BLaER1 treated with 17β-estradiol and CSF1 and Interleukin-3, amounts not matched to agents 10 nM and 100 nM (cell line): ENCODE data around the gene CAMK2A.

Experiments used
- H3K27ac ChIP-seq, 11 experiments: shearing (Covaris generic); formaldehyde crosslinking; 2 replicates each; pipeline ENCODE4 v1.8.1; 2022
- H3K27me3 ChIP-seq, 11 experiments: shearing (Covaris generic); formaldehyde crosslinking; 2 replicates each; pipeline ENCODE4 v1.8.1; 2022
- H3K36me3 ChIP-seq, 11 experiments: shearing (Covaris generic); formaldehyde crosslinking; 2 replicates each; pipeline ENCODE4 v1.8.1; 2022
- H3K4me1 ChIP-seq, 10 experiments: shearing (Covaris generic); formaldehyde crosslinking; 2 replicates each; pipeline ENCODE4 v1.8.1; 2022
- H3K4me2 ChIP-seq, 11 experiments: shearing (Covaris generic); formaldehyde crosslinking; 2 replicates each; pipeline ENCODE4 v1.8.1; 2022
- H3K4me3 ChIP-seq, 10 experiments: shearing (Covaris generic); formaldehyde crosslinking; 2 replicates each; pipeline ENCODE4 v1.8.1; 2022
- H3K9ac ChIP-seq, 11 experiments: shearing (Covaris generic); formaldehyde crosslinking; 2 replicates each; pipeline ENCODE4 v1.8.1; 2022
- H3K9me3 ChIP-seq, 11 experiments: shearing (Covaris generic); formaldehyde crosslinking; replicated peaks in 1 of 11; 2 replicates each; pipeline ENCODE4 v1.8.1; 2022
- H4K20me1 ChIP-seq, 11 experiments: shearing (Covaris generic); formaldehyde crosslinking; 2 replicates each; pipeline ENCODE4 v1.8.1; 2022
- Cebpa-rat ChIP-seq, 11 experiments: shearing (Covaris generic); IDR thresholded peaks; 2 replicates each; pipeline ENCODE4 v1.8.1; 2022

CAMK2A gene

GRCh38 chr5:150178262-150178661, 111.3 kb downstream of the CAMK2A start:
- Histone ChIP-seq H3K27me3 (no peaks in the 10 kb centered on the region), H3K4me3 (no peak overlapping the region), H3K9me3 (no peaks in the 10 kb centered on the region), H3K4me1 (peaks cover 10 to 40% (median 22%) of the 10 kb centered on the region in 10 experiments), H3K36me3 (no peaks in the 10 kb centered on the region), H4K20me1 (no peaks in the 10 kb centered on the region), H3K4me2 (no peak overlapping the region), H3K27ac (no peak overlapping the region), H3K9ac (no peak overlapping the region)
- no peak for TF ChIP-seq Cebpa-rat (IDR thresholded peaks at IDR 0.05)

GRCh38 chr5:150177721-150178120, 111.9 kb downstream of the CAMK2A start:
- Histone ChIP-seq H3K9me3 (no peaks in the 10 kb centered on the region), H4K20me1 (no peaks in the 10 kb centered on the region), H3K9ac (no peak overlapping the region), H3K4me3 (no peak overlapping the region), H3K27me3 (no peaks in the 10 kb centered on the region), H3K36me3 (no peaks in the 10 kb centered on the region), H3K4me1 (peaks cover 10 to 41% (median 22%) of the 10 kb centered on the region in 10 experiments), H3K27ac (no peak overlapping the region), H3K4me2 (no peak overlapping the region)
- TF ChIP-seq Cebpa-rat (IDR thresholded peaks at IDR 0.05): no peak

- Histone ChIP-seq H3K9ac (no peak overlapping the region), H3K4me1 (peaks cover 10 to 41% (median 22%) of the 10 kb centered on the region in 10 experiments), H4K20me1 (no peaks in the 10 kb centered on the region), H3K4me3 (no peak overlapping the region), H3K4me2 (peak overlapping the region in 5 of 11 experiments; percentile 20 to 49 (median 43); a peak in 9 of 22 replicates), H3K9me3 (no peaks in the 10 kb centered on the region), H3K27me3 (no peaks in the 10 kb centered on the region), H3K27ac (no peak overlapping the region), H3K36me3 (no peaks in the 10 kb centered on the region)
- no peak for TF ChIP-seq Cebpa-rat (IDR thresholded peaks at IDR 0.05)
These were observed 112.7 kb downstream of the CAMK2A start for GRCh38 chr5:150176745-150177477.

- H4K20me1 ChIP-seq: no peaks in the 10 kb centered on the region
- H3K4me1 ChIP-seq: peaks cover 4 to 37% (median 17%) of the 10 kb centered on the region in 10 experiments
- no peaks in the 10 kb centered on the region for H3K36me3 ChIP-seq
- no peak overlapping the region for H3K9ac ChIP-seq
- TF ChIP-seq Cebpa-rat (IDR thresholded peaks at IDR 0.05): no peak
- no peak overlapping the region for H3K27ac ChIP-seq
- H3K4me2 ChIP-seq: peak overlapping the region in 2 of 11 experiments; percentile 10 to 49; a peak in 2 of 22 replicates
- H3K9me3 ChIP-seq: no peaks in the 10 kb centered on the region
- no peak overlapping the region for H3K4me3 ChIP-seq
- H3K27me3 ChIP-seq: no peaks in the 10 kb centered on the region
These were observed 114.0 kb downstream of the CAMK2A start for GRCh38 chr5:150175536-150175935.

- Histone ChIP-seq H3K9ac (no peak overlapping the region), H3K27ac (no peak overlapping the region), H3K36me3 (no peaks in the 10 kb centered on the region), H3K4me1 (peaks cover 0 to 33% (median 13%) of the 10 kb centered on the region in 10 experiments; a peak in 13 of 20 replicates), H4K20me1 (no peaks in the 10 kb centered on the region), H3K9me3 (no peaks in the 10 kb centered on the region), H3K4me2 (peak overlapping the region in 1 of 11 experiments; percentile 10; a peak in 1 of 22 replicates), H3K4me3 (no peak overlapping the region), H3K27me3 (no peaks in the 10 kb centered on the region)
- TF ChIP-seq Cebpa-rat (IDR thresholded peaks at IDR 0.05): no peak
These were observed 114.5 kb downstream of the CAMK2A start for GRCh38 chr5:150175076-150175475.

GRCh38 chr5:150174285-150174684, 115.3 kb downstream of the CAMK2A start:
- no peaks in the 10 kb centered on the region for H3K36me3 ChIP-seq
- no peak overlapping the region for H3K4me3 ChIP-seq
- H3K27me3 ChIP-seq: no peaks in the 10 kb centered on the region
- TF ChIP-seq Cebpa-rat (IDR thresholded peaks at IDR 0.05): no peak
- peak overlapping the region in 4 of 11 experiments; percentile 2 to 21 (median 18); a peak in 2 of 22 replicates for H3K4me2 ChIP-seq
- H3K27ac ChIP-seq: no peak overlapping the region
- H3K4me1 ChIP-seq: peaks cover 0 to 33% (median 13%) of the 10 kb centered on the region in 10 experiments; a peak in 13 of 20 replicates
- H4K20me1 ChIP-seq: no peaks in the 10 kb centered on the region
- no peaks in the 10 kb centered on the region for H3K9me3 ChIP-seq
- no peak overlapping the region for H3K9ac ChIP-seq

- H3K4me3 ChIP-seq: no peak overlapping the region
- no peaks in the 10 kb centered on the region for H3K27me3 ChIP-seq
- no peaks in the 10 kb centered on the region for H4K20me1 ChIP-seq
- no peaks in the 10 kb centered on the region for H3K36me3 ChIP-seq
- no peak overlapping the region for H3K9ac ChIP-seq
- H3K9me3 ChIP-seq: no peaks in the 10 kb centered on the region
- peaks cover 6 to 33% (median 13%) of the 10 kb centered on the region in 10 experiments; a peak in 16 of 20 replicates for H3K4me1 ChIP-seq
- TF ChIP-seq Cebpa-rat (IDR thresholded peaks at IDR 0.05): no peak
- H3K27ac ChIP-seq: no peak overlapping the region
- no peak overlapping the region for H3K4me2 ChIP-seq
These were observed 116.4 kb downstream of the CAMK2A start for GRCh38 chr5:150173161-150173560.

- Histone ChIP-seq H3K27me3 (no peaks in the 10 kb centered on the region), H3K9me3 (no peaks in the 10 kb centered on the region)
These were observed 117.0 kb downstream of the CAMK2A start for GRCh38 chr5:150172556-150172955.

GRCh38 chr5:150172145-150172544, 117.4 kb downstream of the CAMK2A start:
- no peak overlapping the region for H3K27ac ChIP-seq
- no peak overlapping the region for H3K4me2 ChIP-seq
- no peaks in the 10 kb centered on the region for H3K9me3 ChIP-seq
- no peaks in the 10 kb centered on the region for H3K27me3 ChIP-seq
- no peak overlapping the region for H3K9ac ChIP-seq
- H3K4me3 ChIP-seq: no peak overlapping the region
- TF ChIP-seq Cebpa-rat (IDR thresholded peaks at IDR 0.05): no peak
- H3K36me3 ChIP-seq: no peaks in the 10 kb centered on the region
- no peaks in the 10 kb centered on the region for H4K20me1 ChIP-seq
- H3K4me1 ChIP-seq: peaks cover 6 to 33% (median 13%) of the 10 kb centered on the region in 10 experiments; a peak in 16 of 20 replicates

More at GRCh38 chr5:150172556-150172955, 117.0 kb downstream of the CAMK2A start:
- no peak overlapping the region for H3K4me3 ChIP-seq
- H3K4me2 ChIP-seq: no peak overlapping the region
- no peaks in the 10 kb centered on the region for H3K36me3 ChIP-seq
- H4K20me1 ChIP-seq: no peaks in the 10 kb centered on the region
- TF ChIP-seq Cebpa-rat (IDR thresholded peaks at IDR 0.05): no peak
- H3K4me1 ChIP-seq: peaks cover 6 to 33% (median 13%) of the 10 kb centered on the region in 10 experiments; a peak in 16 of 20 replicates
- no peak overlapping the region for H3K27ac ChIP-seq
- H3K9ac ChIP-seq: no peak overlapping the region
